ENCODE results near the gene GINS3.

Gene GINS3

GRCh38 chr16:58392215-58393137, at the start of gene GINS3:
Gene GINS3 (plus strand): TSS chr16:58392471. CDS start chr16:58392602, 131 bp downstream.
- DNase-seq: peak; percentile 71

DNA sequence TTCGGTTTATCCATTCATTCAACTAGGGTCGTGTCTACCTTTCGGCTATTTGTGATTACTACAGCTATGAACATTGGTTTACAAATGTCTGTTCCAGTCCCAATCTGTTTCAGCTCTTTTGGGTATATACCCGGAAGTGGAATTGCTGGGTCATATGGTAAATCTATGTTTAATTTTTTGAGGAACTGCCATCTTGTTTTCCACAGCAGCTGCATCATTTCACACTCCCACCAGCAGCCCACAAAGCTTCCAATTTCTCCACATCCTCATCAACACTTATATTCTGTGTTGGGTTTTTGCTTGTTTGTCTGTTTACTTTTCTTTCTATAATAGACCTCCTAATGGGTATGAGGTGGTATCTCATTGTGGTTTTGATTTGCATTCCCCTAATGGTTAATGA, 48.7 kb upstream of the GINS3 start:
- no peak for DNase-seq

- DNase-seq: peak; percentile 51
Observed at GRCh38 chr16:58345574-58346354, 46.5 kb upstream of the GINS3 start.

DNA sequence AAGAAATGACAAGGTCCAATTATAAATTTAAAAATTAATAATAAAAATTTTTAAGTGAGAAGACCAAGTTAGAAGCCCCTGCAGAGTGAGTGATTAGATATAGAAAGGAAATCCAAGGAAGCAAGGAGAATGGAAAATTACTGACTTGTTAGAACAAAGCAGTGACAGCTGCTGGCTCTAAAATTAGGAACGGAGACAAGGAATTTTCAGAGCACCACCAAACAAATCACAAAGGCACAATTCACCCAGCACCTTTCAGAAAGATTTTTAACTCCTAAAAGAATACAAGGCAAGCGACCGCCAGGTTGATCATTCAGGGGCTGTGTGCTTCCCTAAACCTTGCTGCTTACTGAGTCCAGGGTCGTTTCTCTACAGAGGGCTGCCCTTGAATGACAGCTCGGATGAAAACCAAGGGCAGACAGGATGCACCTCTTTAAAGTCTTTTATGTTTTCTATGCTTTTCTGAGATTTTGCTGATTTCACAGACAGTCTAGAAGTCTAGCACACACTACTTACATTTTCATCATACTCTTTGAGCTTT, 45.4 kb upstream of the GINS3 start:
- peak; percentile 49 for DNase-seq

GRCh38 chr16:58348986-58349385, 43.3 kb upstream of the GINS3 start:
- DNase-seq: peak; percentile 90

- DNase-seq: no peak
Observed at GRCh38 chr16:58352690-58353089, 39.6 kb upstream of the GINS3 start.

GRCh38 chr16:58360041-58360634, 32.1 kb upstream of the GINS3 start:
- no peak for DNase-seq

- DNase-seq: no peak
Observed at GRCh38 chr16:58361726-58362125, 30.5 kb upstream of the GINS3 start.

GRCh38 chr16:58363746-58364393, 28.4 kb upstream of the GINS3 start:
- DNase-seq: no peak

GRCh38 chr16:58365623-58366022, 26.6 kb upstream of the GINS3 start:
- no peak for DNase-seq

DNA sequence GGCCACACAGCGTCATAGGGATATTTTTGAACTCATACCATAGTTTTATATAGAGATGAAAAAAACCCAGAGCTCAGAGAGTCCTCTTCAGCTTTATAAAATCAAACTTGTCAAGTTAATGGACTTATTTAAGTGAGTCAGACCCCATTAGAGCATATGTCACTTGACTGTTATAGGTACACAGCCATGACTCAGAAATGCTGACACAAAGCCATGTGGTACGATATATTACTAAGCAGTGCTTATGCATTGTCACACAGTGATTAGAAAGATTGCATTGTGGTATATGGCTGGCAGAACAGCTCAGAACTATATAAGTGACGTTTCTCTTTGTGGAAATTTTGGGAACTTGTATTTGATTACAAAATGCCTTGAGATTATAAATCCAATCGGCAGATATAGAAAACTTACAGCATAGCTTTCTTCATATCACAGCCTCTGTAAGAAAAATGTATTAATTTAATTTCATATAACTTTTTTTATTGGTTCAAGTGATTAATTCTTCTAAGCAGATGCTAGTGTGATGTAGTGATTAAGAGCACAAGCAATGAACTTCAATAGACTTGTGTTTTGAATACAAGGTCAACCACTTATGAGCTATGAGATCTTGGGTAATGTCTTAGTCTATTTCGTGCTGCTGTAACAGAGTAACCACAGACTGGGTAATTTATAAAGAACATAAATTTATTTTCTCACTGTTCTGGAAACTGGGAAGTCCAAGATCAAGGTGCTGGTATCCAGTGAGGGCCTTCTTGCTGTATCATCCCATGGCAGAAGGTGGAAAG, 25.8 kb upstream of the GINS3 start:
- no peak for DNase-seq

- no peak for DNase-seq
Observed at GRCh38 chr16:58367252-58367651, 25.0 kb upstream of the GINS3 start.

DNA sequence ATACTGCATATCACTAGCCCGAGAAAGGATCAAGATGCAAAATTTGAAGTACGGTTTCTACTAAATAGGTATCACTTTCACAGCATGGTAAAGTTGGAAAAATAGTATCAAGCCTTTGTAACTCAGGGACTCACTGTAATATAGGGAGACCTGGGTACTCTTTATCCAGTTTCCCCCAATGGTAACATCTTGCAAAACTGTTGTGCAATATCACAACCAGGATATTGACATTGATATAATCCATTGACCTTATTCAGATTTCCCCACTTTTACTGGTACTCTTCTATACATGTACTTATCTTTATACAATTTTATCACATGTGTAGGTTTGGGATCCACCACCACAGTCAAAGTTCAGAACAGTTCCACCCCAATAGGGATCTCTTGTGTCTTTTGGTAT, 20.4 kb upstream of the GINS3 start:
- no peak for DNase-seq

DNA sequence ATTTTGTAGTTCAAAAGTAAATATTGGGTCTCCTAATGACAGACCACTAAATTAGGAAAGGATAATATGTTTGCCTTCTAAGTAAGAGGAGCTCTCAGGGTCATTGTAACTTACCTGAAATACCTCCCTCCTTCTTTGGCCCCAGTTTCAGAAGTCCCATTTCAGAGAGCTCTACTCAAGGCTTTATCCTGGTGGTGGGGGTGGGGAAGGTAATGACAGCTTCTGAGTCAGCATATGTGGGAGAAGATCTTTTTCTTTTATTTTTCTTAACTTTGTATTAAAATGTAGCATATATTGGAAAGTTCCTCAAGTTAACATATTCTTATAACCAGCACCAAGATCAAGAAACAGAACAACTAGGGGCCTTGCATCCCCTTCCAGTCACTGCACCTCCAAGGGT, 16.9 kb upstream of the GINS3 start:
- no peak for DNase-seq

DNA sequence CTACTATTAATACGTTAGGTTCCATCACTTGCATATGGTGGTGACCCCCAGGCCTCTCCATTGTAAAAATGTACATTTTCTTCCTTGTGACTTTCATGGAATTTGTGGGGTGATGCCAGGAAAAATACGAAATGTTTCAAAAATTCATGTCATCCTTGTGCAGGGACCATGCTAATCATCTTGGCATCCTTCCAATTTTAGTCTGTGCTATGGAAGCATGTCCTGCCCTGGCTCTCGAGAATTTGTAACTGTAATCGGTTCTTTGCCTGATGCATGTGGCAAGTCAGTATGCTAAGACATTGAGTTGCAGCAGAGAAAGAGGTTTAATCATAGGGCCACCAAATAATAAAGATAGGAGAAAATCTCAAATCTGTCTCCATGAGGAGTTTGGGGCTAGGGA, 14.3 kb upstream of the GINS3 start:
- no peak for DNase-seq

DNA sequence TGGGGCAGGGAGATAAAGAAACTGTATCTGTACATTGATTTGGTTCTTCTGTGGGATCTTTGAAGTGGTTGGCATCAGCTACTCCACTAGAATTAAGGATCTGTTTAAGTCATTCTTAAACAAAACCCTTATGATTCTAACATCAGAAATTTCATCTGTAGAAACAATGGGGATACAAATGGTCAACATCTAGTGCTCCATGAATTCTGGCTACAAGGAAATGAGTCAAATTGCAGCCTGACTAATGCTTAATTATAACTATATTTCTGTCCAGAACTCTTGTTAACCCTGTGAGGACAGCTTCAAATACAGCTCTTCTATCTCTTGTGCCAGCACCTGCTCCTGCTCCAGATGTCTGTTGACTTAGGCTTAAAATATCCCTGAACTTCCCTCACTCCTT, 13.9 kb upstream of the GINS3 start:
- DNase-seq: no peak

- no peak for DNase-seq
Observed at GRCh38 chr16:58379736-58380135, 12.5 kb upstream of the GINS3 start.

DNA sequence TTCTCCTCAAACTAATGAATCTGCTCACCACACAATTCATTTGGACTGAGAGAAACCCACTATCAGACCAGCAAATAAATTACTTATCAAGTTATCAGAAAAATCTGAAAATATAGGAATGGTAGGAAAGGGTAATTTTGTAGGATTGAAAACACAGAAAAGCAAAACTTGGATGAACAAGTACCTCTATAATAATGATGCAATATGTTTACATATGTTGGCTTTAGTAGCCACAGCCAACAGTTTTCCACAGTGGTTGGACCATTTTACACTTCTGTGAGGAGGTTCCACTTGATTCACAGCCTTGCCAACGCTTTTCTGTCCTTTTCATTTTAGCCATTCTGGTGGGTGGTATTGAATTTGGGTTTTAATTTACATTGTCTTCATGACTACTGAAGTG, 10.6 kb upstream of the GINS3 start:
- DNase-seq: no peak

DNA sequence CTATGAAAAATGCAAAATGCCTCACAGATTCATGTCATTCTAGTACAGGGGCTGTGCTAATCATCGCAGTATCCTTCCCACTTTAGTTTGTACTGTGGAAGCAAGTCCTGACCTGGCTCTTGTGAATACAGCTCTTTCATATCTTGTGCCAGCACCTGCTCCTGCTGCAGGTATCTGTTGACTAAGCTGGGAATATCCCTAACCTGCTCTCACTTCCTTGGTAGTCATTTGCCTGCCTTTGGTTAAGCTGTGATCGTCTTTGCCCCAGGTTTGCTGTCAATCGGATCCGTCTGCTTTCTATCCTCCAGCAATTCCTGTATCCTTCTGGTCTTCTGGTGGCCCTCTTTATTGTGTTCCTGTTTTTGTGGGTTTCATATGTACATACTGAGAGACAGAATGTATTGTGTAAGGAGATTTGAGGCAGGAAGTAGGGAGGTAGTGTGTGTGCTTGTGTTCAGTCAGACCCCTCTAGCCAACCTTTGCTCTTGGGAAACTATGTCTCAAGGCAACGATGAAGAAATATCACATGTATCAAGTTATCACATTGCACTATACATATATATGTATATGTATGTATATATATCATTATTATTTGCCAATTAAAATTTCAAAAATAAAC, 7.7 kb upstream of the GINS3 start:
- DNase-seq: no peak

- DNase-seq: no peak
Observed at GRCh38 chr16:58385218-58385773, 7.0 kb upstream of the GINS3 start.

GRCh38 chr16:58389724-58390123, 2.5 kb upstream of the GINS3 start:
- no peak for DNase-seq
